GM21390 (cell line): Measurements from ENCODE around the gene MYT1.
"Not testable (repeated sequence)": the region's sequence is repeated elsewhere in the genome, so short reads cannot be mapped to it uniquely, and the experiment has no call there.

Source experiments
- ATAC-seq: cut with Tn5 transposase; IDR thresholded peaks from one replicate; pipeline ENCODE4 v1.9.1; 2021; ENCODE audit not compliant: unreplicated experiment

The MYT1 gene

GRCh38 chr20:64228751-64229506 lies 64.7 kb downstream of the MYT1 start:
- ATAC-seq = no peak

DNA sequence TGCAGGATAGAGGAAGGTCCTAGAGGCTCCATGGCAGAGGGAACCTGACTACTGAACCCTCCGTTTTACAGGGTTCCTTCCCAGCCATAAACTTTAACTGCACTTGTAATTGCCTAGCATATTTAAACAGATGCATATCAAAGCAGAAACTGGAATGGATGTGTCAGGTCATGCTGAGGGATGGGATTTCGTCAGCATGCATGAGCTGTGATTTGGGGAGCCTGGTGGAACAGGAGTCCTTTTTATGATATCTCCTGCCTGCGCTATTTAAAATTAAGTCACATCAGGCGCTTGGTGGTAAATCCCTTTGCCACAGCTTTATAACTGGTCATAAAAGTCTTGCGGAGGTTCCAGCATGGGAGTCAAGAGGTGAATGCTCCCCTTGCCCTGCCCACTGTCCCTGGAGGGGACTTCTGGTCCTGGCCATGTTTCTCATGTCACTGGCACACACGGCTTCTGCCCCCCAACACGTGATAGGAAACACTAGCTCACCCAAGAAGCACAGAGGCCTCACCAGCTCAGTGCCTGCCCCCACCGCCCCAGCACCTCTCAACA lies 65.3 kb downstream of the MYT1 start:
- ATAC-seq = no peak

DNA sequence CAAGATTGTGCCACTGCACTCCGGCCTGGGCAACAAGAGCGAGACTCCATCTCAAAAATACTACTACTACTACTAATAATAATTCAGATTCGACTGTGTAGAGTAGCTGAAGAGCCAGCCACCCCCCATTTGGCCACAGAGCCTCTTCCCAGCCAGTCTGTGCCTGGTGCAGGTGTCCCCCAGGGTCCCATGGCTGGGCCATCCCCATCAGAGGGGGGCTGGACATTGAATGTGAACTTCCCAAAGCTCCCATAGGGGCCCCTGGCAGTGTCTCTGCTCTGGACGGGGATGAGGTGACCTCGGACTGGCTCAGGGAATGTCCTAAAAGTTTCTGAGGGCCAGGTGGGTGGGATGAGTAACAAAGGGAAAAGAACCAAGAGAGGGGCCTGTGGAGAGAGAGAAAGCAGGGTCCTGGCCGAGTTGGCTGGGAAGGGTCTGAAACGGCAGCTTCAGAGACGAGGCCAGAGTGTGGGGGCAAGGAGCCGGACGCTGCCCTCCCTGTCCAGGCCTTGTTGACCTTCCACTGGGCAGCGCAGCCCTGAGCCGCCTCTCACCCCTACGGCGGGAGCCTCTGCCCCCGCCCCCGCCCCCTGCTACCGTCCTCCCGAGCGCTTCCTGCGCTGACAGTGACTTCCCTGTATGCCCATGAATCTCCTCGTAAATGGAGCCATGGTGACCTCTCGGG lies 66.4 kb downstream of the MYT1 start:
- ATAC-seq = no peak

GRCh38 chr20:64231621-64232550 lies 67.6 kb downstream of the MYT1 start:
- ATAC-seq = no peak

GRCh38 chr20:64232794-64233193 lies 68.5 kb downstream of the MYT1 start:
- ATAC-seq = no peak

GRCh38 chr20:64233725-64234124 lies 69.5 kb downstream of the MYT1 start:
- no peak for ATAC-seq

GRCh38 chr20:64234291-64234791 lies 70.1 kb downstream of the MYT1 start:
- no peak for ATAC-seq

DNA sequence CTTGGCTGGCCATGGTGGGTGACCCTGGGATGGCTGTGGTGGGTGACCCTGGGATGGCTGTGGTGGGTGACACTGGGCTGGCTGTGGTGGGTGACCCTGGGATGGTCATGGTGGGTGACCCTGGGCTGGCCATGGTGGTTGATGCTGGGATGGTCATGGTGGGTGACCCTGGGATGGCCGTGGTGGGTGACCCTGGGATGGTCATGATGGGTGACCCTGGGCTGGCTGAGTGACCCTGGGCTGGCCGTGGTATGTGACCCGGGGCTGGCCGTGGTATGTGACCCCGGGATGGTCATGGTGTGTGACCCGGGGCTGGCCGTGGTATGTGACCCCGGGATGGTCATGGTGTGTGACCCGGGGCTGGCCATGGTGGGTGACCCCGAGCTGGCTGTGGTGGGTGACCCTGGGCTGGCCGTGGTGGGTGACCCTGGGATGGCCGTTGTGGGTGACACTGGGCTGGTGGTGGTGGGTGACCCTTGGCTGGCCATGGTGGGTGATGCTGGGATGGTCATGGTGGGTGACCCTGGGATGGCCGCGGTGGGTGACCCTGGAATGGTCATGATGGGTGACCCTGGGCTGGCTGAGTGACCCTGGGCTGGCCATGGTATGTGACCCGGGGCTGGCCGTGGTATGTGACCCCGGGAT lies 70.8 kb downstream of the MYT1 start:
- ATAC-seq = not testable (repeated sequence)

- ATAC-seq = no peak
These were observed 72.2 kb downstream of the MYT1 start for GRCh38 chr20:64236137-64237088.

- no peak for ATAC-seq
These were observed 73.1 kb downstream of the MYT1 start for GRCh38 chr20:64237316-64237715.

DNA sequence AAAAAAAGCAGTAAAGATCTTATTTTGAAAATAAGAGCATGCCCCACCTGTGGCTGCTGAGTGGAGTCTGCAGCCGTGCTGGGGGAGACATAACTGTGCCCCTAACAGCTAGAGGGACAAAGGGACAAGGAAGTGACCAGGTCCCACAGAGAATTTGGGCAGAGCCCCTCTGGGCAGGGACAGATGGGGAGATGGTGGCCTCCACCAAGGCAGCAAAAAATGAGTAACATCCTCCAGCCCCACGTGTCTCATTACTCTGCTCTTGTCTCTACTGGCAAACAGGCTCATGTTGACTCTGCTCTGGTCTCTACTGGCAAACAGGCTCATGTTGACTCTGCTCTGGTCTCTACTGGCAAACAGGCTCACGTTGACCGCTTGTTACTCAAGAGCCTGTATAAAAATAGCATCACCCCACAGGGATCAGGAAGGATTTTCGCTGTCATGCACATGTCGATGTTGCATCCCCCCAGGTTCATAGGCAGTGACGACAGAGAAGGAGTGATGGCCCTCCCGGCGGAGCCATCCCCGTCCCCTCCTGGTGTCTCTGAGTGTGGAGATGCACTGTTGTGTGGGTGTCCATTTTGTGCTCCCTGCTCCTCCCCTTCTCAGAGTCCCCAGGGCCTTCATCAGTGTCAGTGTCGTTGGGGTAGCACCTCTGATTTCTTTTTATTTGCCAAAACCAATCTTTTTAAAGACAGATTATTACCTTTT lies 74.0 kb downstream of the MYT1 start:
- no peak for ATAC-seq

GRCh38 chr20:64238851-64239387 lies 74.7 kb downstream of the MYT1 start:
- no peak for ATAC-seq

DNA sequence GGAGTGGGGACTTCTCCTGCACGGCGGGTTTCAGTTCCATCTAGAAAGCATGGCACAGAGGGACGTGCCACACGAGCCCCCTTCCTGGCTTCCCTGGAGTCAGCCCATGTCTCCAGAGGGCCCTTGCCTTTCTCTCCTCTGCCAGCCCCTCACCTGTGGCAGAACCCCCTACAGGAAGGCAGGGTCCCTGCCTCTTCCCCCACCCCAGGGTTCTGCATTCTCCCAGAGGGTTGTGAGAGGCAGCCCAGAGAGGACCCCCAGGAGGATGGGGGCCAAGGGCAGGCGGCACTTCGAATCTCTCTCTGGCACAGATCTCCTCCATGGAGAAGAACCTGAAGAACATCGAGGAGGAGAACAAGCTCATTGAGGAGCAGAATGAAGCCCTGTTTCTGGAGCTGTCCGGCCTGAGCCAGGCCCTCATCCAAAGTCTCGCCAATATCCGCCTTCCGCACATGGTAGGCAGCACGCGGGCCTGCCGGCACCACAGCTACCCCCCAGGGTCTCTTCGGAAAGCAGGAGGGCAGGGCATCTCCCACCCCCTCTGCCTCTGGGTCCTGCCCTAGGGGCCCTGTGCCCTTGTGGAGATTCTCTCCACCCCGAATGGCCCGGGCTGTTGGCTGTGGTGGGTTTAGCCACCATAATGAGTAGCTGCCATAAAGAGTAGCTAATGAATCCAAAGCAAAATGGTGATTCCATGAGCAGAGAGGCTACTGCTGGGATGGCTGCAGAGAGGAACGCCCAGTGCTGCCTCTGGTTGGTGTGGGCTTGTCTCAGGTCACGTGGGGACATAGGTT lies 75.4 kb downstream of the MYT1 start:
- ATAC-seq = no peak

DNA sequence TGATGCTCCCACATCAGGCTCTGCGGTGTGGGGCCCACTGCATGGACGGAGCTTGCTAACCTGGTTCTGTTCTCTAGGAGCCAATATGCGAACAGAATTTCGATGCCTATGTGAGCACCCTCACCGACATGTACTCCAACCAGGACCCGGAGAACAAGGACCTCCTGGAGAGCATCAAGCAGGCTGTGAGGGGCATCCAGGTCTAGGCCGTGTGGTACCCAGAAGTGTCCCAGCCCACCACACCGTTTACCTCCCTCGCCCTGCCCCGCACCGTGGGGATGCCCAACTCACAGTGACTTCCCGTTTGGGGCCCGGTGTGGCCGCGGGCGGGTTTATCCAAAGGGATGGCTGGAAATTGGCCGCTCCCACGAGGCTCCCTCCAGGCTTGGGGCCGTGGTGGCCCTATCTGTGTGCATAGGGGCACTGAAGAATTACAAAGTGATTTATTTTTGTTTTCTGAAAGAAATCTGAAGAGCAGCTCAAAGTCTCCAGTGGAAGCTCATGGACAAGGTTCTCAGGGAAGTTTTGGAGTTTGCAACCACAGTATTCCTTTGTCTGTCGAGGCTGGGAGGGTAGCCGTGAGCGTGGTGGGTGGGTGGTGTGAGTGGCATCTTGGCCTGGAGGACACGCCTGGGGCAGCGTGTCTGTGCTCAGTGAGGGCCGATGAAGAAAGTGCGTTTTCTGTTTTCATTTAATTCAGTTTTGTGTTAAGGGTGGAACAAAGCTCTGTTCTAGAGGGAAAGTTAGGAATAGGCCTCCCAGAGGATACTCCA lies 76.2 kb downstream of the MYT1 start:
- no peak for ATAC-seq

DNA sequence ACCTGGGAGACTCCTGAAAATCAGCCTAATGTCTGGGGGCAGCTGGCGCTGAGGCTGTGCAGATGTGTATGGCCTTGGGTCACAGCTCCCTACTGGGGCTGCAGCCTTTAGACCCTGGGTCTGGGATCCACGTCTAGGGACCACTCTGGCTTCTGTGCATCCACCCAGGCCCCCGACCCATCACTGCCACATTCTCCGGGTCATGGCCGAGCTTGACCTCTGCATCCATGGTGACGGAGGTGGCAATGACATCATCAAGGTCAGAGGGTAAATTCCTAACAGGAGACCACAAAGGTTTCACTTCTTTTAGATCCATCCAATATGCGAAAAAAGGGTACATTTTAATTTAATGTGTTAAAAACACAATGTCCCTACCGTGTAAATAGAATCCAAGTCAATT lies 76.8 kb downstream of the MYT1 start:
- no peak for ATAC-seq

DNA sequence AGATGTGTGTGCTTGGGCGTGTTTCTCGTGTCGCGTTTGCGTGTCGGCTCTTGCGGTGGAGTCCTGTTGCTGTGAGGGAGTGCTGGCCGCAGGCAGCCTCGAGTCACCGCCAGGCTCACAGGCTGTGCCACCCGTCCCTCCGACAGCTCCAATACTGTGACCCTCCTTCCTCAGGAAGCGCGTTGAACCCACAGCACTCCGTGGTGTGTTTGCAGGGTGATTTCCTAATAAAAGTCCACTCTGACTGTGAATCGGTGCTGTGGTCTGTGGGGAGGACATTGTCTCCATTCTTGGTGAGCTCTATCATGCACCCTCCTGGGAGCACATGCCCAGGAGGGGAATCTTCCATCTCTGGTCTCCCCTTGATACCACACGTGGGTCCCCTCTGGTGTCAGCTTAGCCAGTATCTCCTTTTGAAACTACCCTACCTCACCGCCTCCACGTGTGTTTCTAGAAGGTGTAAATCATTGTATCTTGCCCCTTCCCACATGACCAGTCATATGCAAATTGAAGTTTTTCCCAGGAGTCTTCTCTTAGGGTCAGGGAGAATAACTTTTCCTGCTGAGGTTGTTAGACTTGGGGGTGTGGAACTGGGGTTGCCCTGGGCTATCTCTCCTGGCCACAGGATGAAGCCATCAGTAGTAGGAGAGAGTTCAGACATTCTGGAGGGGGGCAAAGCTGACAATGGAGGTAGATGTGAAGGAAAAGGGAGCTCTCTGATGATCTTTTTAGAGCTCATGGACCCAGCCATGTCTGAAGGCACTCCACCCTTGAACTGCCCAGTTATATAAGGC lies 77.9 kb downstream of the MYT1 start:
- ATAC-seq = no peak
